Measurements from ENCODE around the gene ABCF3.

ABCF3 gene

GRCh38 chr3:184233127-184233843 is 47.3 kb downstream of the ABCF3 start:
- DNase-seq (ENCODE audit: low read depth in 2 of 2), result no peak

GRCh38 chr3:184234224-184234623 is 48.2 kb downstream of the ABCF3 start:
- DNase-seq (ENCODE audit: low read depth in 2 of 2), result no peak

- DNase-seq (ENCODE audit: low read depth in 2 of 2), result no peak
Measured at GRCh38 chr3:184234671-184235380, 48.8 kb downstream of the ABCF3 start.

GRCh38 chr3:184235381-184236032 is 49.5 kb downstream of the ABCF3 start:
- DNase-seq (ENCODE audit: low read depth in 2 of 2), result no peak

- DNase-seq (ENCODE audit: low read depth in 2 of 2), result no peak
Measured at GRCh38 chr3:184236033-184236410, 50.0 kb downstream of the ABCF3 start.

- no peak for DNase-seq (ENCODE audit: low read depth in 2 of 2)
Measured at GRCh38 chr3:184236636-184237035, 50.6 kb downstream of the ABCF3 start.

GRCh38 chr3:184237211-184237610 is 51.2 kb downstream of the ABCF3 start:
- no peak for DNase-seq (ENCODE audit: low read depth in 2 of 2)

- no peak for DNase-seq (ENCODE audit: low read depth in 2 of 2)
Measured at GRCh38 chr3:184237807-184238206, 51.8 kb downstream of the ABCF3 start.

GRCh38 chr3:184238246-184238818 is 52.3 kb downstream of the ABCF3 start:
- no peak for DNase-seq (ENCODE audit: low read depth in 2 of 2)

GRCh38 chr3:184239221-184239620 is 53.2 kb downstream of the ABCF3 start:
- no peak for DNase-seq (ENCODE audit: low read depth in 2 of 2)

- DNase-seq (ENCODE audit: low read depth in 2 of 2), result no peak
Measured at GRCh38 chr3:184239708-184240107, 53.7 kb downstream of the ABCF3 start.

GRCh38 chr3:184240384-184241140 is 54.6 kb downstream of the ABCF3 start:
- no peak for DNase-seq (ENCODE audit: low read depth in 2 of 2)

- DNase-seq (ENCODE audit: low read depth in 2 of 2), result no peak
Measured at GRCh38 chr3:184241141-184241446, 55.1 kb downstream of the ABCF3 start.

GRCh38 chr3:184241447-184242296 is 55.7 kb downstream of the ABCF3 start:
- no peak for DNase-seq (ENCODE audit: low read depth in 2 of 2)

- DNase-seq (ENCODE audit: low read depth in 2 of 2), result no peak
Measured at GRCh38 chr3:184242297-184242685, 56.3 kb downstream of the ABCF3 start.
